Measurements from ENCODE around the gene GRIK4. TPM values are rescaled to one million over a fixed set of nuclear protein-coding genes. Genes with fewer than 3 reads are reported as not detected.
A peak's percentile ranks its signal among the peaks of the same experiment; 100 is the strongest.

GRIK4 gene
- polyA plus RNA-seq, 1 of the 3 experiments (the other 2 are of a cell fraction), result 0.03 TPM

DNA sequence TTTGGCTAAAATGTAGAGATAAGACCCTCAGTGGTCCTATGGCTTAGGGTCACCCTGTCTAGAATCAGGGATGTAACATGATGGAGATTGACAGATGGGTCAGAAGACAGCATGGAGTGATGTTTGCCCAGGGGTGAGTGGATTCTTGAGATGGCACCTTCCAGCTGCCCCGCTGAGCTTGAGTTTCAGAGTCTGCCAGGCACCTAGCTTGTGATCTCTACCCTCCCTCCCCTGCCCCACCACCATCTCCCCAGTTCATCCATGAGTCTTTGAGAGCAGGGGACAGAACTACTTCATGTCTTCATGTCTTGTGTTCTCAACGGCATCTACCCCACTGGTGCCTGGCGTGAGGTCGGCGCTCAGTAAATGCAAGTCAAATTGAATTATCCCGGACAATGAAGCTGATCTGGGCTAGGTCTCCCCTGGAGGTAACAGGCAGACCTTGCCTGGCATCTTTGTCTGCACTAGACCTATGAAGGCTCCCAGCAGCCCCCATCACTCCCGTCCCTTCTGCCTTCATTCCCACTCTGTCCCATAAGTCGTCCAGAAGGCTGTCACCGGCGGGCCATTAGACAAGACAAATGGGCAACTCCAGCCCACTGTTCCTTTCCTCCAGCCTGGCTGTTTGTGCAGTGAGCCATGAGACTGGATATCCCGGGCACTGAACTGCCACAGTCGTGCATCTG lies 273.2 kb downstream of the GRIK4 start:
- no peaks in the 10 kb centered on the region for H3K9me2 ChIP-seq
- CTCF ChIA-PET, result interaction anchor here (0.6 to 4.0 kb wide), 6 partner anchors 17 to 274 kb away, joined by 3 to 25 read pairs (median 4); no protein-coding TSS in a partner anchor
- H3K27me3 ChIP-seq (ENCODE audit: insufficient read depth), result no peaks in the 10 kb centered on the region
- no peaks in the 10 kb centered on the region for H3F3A ChIP-seq (replicated peaks; ENCODE audit: insufficient read depth)
- H4K20me1 ChIP-seq (ENCODE audit: insufficient read depth), result no peaks in the 10 kb centered on the region
- H3K4me1 ChIP-seq (ENCODE audit: control insufficient read depth in 1 of 2, insufficient read depth in 2 of 2, low read depth in 1 of 2, low read length in 1 of 2), result peaks cover 0 to 17% of the 10 kb centered on the region in 2 experiments; a peak in 1 of 4 replicates
- no peak overlapping the region for H3K4me2 ChIP-seq
- no peak overlapping the region for H3K9ac ChIP-seq
- WGBS (ENCODE audit: low lambda C conversion rate), result 56% methylated on average over 12 of the region's 12 CpGs
- DNase-seq, result peak; percentile 60
- POLR2A ChIA-PET, result interaction anchor here (1.2 kb wide), 1 partner anchor 41 kb away, joined by 3 read pairs; no protein-coding TSS in a partner anchor
- H3K9me3 ChIP-seq, result no peaks in the 10 kb centered on the region
- H3K79me2 ChIP-seq (ENCODE audit: insufficient read depth), result no peaks in the 10 kb centered on the region
- H2AFZ ChIP-seq (ENCODE audit: low read depth), result no peak overlapping the region
- 0 out of 4 replicates have a peak overlapping the region, but pooled peaks of 1 of the 2 experiments have one; percentile 19 for H3K27ac ChIP-seq (ENCODE audit: low read depth in 2 of 2, low read length in 1 of 2)
- H3K4me3 ChIP-seq (ENCODE audit: low read depth in 2 of 2, low read length in 1 of 2), result no peak overlapping the region
- TF ChIP-seq EP300 (IDR thresholded peaks at IDR 0.05; ENCODE audit: borderline replicate concordance in 1 of 2, low read depth in 1 of 2, low read length in 1 of 2) (0 out of 4 replicates have a peak, but pooled peaks of 1 of the 2 experiments have one; percentile 17), SIN3A (IDR thresholded peaks at IDR 0.05; ENCODE audit: borderline replicate concordance, low read depth, low read length) (no peak), GATA2 (CRISPR knock-in tag; IDR thresholded peaks at IDR 0.05) (no peak), JUND (IDR thresholded peaks at IDR 0.05) (no peak), EZH2phosphoT487 (IDR thresholded peaks at IDR 0.05; ENCODE audit: borderline replicate concordance, low read depth) (no peak)
- TF ChIP-seq, protein P1, sequence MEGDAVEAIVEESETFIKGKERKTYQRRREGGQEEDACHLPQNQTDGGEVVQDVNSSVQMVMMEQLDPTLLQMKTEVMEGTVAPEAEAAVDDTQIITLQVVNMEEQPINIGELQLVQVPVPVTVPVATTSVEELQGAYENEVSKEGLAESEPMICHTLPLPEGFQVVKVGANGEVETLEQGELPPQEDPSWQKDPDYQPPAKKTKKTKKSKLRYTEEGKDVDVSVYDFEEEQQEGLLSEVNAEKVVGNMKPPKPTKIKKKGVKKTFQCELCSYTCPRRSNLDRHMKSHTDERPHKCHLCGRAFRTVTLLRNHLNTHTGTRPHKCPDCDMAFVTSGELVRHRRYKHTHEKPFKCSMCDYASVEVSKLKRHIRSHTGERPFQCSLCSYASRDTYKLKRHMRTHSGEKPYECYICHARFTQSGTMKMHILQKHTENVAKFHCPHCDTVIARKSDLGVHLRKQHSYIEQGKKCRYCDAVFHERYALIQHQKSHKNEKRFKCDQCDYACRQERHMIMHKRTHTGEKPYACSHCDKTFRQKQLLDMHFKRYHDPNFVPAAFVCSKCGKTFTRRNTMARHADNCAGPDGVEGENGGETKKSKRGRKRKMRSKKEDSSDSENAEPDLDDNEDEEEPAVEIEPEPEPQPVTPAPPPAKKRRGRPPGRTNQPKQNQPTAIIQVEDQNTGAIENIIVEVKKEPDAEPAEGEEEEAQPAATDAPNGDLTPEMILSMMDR (IDR thresholded peaks at IDR 0.05), result no peak
- H3K36me3 ChIP-seq (replicated peaks in 1 of 2; ENCODE audit: control insufficient read depth in 1 of 2, insufficient read depth in 2 of 2, low read length in 1 of 2), result no peaks in the 10 kb centered on the region

DNA sequence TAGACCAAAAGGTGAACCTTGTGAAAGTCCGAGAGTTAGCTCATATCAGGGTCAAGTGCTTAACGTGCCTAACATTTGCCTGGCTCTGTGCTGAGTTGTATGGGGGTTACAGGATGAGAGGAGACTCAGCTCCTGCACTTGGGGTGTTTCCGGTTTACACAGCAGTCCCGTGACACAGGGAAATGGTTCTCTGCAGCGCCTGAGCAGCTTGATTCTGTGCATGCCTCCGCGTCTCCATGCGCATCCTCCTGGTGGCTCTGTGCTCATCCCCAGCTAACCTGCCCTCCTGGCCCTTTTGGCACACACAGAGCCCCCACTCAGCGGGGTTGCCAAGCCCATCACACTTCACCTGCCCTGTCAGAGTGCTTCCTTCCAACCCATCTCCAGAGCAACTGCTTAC lies 274.0 kb downstream of the GRIK4 start:
- Histone ChIP-seq H3K4me1 (ENCODE audit: control insufficient read depth in 1 of 2, insufficient read depth in 2 of 2, low read depth in 1 of 2, low read length in 1 of 2) (peaks cover 0 to 17% of the 10 kb centered on the region in 2 experiments; a peak in 1 of 4 replicates), H3K9ac (no peak overlapping the region), H3K36me3 (replicated peaks in 1 of 2; ENCODE audit: control insufficient read depth in 1 of 2, insufficient read depth in 2 of 2, low read length in 1 of 2) (no peaks in the 10 kb centered on the region), H2AFZ (ENCODE audit: low read depth) (no peak overlapping the region), H3K9me2 (no peaks in the 10 kb centered on the region), H3K9me3 (no peaks in the 10 kb centered on the region), H3K27me3 (ENCODE audit: insufficient read depth) (no peaks in the 10 kb centered on the region), H3K79me2 (ENCODE audit: insufficient read depth) (no peaks in the 10 kb centered on the region), H3K4me3 (ENCODE audit: low read depth in 2 of 2, low read length in 1 of 2) (no peak overlapping the region), H3K27ac (ENCODE audit: low read depth in 2 of 2, low read length in 1 of 2) (0 out of 4 replicates have a peak overlapping the region, but pooled peaks of 1 of the 2 experiments have one; percentile 6), H3F3A (replicated peaks; ENCODE audit: insufficient read depth) (no peaks in the 10 kb centered on the region), H3K4me2 (no peak overlapping the region), H4K20me1 (ENCODE audit: insufficient read depth) (no peaks in the 10 kb centered on the region)
- no peak for DNase-seq
- 59% methylated on average over 8 of the region's 9 CpGs for WGBS (ENCODE audit: low lambda C conversion rate)
- ChIA-PET CTCF (interaction anchor here (0.8 to 4.0 kb wide), 7 partner anchors 10 to 275 kb away, joined by 3 to 25 read pairs (median 4); partner anchors contain the start of gene GRIK4), POLR2A (interaction anchor here (1.2 kb wide), 1 partner anchor 42 kb away, joined by 3 read pairs; no protein-coding TSS in a partner anchor)
- TF ChIP-seq FOXM1 (IDR thresholded peaks at IDR 0.05; ENCODE audit: low read depth) (no peak), NFIC (IDR thresholded peaks at IDR 0.05; ENCODE audit: borderline replicate concordance) (no peak), CHD2 (IDR thresholded peaks at IDR 0.05; ENCODE audit: low read length, partially characterized antibody) (no peak), YY1 (IDR thresholded peaks at IDR 0.05; ENCODE audit: low read depth) (no peak), TAF1 (IDR thresholded peaks at IDR 0.05; ENCODE audit: borderline replicate concordance, low read depth, low read length) (no peak), RCOR1 (IDR thresholded peaks at IDR 0.05; ENCODE audit: low read length) (no peak), TEAD4 (IDR thresholded peaks at IDR 0.05; ENCODE audit: borderline replicate concordance, insufficient read depth) (no peak), GATA2 (CRISPR knock-in tag; IDR thresholded peaks at IDR 0.05) (no peak), RAD21 (IDR thresholded peaks at IDR 0.05; ENCODE audit: low read length) (no peak), TCF12 (IDR thresholded peaks at IDR 0.05) (no peak), EP300 (IDR thresholded peaks at IDR 0.05; ENCODE audit: borderline replicate concordance in 1 of 2, low read depth in 1 of 2, low read length in 1 of 2) (no peak), FOXJ3 (CRISPR knock-in tag; IDR thresholded peaks at IDR 0.05) (no peak), SIN3A (IDR thresholded peaks at IDR 0.05; ENCODE audit: borderline replicate concordance, low read depth, low read length) (no peak)
- TF ChIP-seq, protein P2, sequence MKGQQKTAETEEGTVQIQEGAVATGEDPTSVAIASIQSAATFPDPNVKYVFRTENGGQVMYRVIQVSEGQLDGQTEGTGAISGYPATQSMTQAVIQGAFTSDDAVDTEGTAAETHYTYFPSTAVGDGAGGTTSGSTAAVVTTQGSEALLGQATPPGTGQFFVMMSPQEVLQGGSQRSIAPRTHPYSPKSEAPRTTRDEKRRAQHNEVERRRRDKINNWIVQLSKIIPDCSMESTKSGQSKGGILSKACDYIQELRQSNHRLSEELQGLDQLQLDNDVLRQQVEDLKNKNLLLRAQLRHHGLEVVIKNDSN (IDR thresholded peaks at IDR 0.05; ENCODE audit: borderline replicate concordance, low read depth), result no peak
- TF ChIP-seq, protein P3, sequence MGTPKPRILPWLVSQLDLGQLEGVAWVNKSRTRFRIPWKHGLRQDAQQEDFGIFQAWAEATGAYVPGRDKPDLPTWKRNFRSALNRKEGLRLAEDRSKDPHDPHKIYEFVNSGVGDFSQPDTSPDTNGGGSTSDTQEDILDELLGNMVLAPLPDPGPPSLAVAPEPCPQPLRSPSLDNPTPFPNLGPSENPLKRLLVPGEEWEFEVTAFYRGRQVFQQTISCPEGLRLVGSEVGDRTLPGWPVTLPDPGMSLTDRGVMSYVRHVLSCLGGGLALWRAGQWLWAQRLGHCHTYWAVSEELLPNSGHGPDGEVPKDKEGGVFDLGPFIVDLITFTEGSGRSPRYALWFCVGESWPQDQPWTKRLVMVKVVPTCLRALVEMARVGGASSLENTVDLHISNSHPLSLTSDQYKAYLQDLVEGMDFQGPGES (IDR thresholded peaks at IDR 0.05; ENCODE audit: low read depth, low read length), result no peak
- TF ChIP-seq, protein P4, sequence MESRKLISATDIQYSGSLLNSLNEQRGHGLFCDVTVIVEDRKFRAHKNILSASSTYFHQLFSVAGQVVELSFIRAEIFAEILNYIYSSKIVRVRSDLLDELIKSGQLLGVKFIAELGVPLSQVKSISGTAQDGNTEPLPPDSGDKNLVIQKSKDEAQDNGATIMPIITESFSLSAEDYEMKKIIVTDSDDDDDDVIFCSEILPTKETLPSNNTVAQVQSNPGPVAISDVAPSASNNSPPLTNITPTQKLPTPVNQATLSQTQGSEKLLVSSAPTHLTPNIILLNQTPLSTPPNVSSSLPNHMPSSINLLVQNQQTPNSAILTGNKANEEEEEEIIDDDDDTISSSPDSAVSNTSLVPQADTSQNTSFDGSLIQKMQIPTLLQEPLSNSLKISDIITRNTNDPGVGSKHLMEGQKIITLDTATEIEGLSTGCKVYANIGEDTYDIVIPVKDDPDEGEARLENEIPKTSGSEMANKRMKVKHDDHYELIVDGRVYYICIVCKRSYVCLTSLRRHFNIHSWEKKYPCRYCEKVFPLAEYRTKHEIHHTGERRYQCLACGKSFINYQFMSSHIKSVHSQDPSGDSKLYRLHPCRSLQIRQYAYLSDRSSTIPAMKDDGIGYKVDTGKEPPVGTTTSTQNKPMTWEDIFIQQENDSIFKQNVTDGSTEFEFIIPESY (IDR thresholded peaks at IDR 0.05; ENCODE audit: borderline replicate concordance, low read depth), result no peak

Data from SK-N-SH (cell line).